Thoracic aorta endothelial cell (primary cell): ENCODE results near the gene EFCAB8. TPM values are rescaled to one million over a fixed set of nuclear protein-coding genes. Genes with fewer than 3 reads are reported as not detected.

Experiments used
- total RNA-seq: library from RNA; depleted of rRNA; stranded (reverse); fragments of >200 nt; gene quantifications from 2 replicates; pipeline ENCODE4 v1.2.3, GENCODE V29; 2012

The EFCAB8 gene, protein sequence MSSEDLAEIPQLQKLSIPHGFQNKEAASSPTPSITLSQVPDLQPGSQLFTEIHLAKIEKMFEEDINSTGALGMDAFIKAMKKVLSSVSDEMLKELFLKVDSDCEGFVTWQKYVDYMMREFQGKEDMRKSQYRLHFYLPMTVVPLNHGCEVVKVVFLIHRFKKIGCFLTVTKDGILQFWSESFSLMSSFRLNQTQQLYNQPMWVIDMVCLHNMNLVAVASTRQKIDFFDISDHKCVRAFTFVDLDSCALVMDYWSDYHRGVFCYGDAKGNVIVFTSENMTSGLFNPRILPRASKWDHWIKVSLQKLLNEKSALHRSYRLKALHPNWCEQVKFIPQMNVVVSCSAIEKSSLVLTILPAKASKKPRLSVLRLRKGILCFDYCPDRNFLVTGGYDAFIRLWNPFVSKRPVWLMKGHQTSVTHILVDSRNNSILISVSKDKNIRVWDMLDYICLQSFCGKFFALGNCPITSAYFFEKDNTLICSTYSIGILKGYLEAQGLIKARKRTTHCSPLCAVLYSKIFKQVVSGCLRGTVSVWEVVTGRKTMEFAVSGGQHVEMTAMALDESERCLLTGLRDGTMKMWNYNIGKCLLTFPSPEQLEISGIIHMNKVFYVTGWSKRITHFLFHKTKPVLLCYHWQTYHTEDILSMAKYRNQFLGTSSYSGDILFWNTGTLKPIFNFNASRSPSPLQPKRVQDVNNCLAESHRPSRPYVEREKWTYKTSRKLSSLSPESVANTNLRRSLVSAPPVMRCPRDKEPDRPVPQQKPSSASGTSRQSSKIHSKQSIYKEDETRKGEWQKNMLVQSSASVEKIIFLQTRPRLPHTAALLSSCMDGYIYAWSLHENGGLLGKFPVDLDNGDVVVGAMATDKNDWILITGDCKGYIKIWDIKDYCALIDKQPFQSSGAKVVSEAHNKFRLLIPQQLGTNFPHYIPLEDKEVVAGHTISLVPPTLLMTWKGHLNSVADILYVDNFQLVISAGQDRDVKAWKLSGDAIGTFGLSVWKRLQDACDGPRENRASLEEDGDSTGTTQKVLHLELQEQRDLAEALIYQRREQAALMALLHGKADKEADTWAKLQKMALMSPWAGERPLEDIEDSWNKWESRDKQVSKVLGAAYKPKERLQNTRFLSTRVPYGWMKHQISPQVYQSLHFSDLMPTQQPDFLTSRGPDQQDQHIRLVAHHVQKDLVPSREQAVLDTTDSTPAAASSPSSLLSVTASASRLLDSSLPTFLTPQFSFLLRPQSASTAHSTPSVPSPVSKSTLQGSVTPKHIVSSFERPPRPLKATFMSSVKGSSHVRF
- total RNA-seq: 0.43 TPM in 1 of 2 replicates, not detected in the other

DNA sequence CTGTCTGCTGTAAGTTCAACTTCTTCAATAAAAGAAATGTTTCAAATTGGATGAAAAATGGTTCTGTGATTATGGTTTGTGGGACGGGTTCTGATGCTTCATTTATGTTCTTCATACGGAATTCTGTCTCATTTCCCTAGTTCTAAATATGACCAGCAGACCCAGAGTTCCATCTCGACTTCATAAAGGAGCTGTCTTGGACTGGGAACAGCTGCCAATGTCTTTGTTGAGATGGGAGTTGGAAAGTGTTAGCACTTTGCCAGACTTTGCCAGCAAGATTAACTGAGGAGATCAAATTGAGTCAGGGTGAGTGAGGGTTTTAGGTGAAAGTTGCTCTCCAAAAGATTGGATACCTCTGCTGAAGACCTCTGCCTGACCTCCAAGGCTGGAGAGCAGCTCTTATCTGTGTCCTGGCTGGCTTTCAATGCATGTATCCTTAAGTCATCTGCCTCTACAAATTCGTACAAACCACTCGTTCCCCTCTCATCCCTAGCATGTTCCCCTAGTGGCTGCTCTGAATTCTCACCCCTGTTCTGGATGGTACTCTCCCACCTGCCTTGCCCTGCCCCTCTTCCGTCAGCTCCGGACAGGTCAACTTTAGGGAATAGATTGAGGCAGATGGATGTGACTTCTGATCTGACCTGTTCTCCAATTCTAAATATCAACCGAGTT, at the start of gene EFCAB8:
Gene EFCAB8, plus strand, starts transcription at position 223 of the 672 bp plus-strand sequence. CDS start 4,870 bp downstream, outside the sequence.

DNA sequence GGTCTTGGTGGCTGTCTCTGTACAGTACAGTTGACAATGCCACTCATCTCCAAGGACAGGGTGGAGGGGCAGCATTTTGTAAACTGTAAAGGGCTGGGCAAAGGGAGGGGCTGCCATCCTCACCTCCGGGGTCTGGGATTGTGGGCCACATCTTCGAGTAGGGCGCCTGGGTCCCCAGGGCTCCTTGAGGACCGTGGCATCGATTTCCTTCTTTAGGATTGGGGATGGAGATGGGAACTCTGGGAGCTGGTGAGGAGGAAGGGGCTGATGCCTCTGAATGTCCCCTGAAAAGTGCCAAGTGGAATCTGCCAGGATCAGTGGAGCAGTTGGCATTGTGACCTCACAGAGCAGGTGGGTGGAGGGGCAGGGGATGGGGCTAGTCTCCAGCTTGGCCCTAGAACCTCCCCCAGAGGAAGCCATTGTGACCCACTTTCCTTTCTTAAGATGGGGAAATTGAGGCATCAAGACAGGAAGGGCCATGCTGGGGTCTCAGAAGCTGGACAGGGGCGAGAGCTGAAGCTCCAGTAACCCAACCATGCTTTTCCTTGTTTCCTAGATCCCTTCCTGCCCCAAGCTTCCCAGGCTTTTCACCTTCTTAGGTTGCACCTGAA, 145.5 kb downstream of the EFCAB8 start, which contains the start of gene SUN5:
Gene SUN5, minus strand, starts transcription at position 293 of the 611 bp plus-strand sequence. Its CDS starts 93 bp downstream, at position 200.

DNA sequence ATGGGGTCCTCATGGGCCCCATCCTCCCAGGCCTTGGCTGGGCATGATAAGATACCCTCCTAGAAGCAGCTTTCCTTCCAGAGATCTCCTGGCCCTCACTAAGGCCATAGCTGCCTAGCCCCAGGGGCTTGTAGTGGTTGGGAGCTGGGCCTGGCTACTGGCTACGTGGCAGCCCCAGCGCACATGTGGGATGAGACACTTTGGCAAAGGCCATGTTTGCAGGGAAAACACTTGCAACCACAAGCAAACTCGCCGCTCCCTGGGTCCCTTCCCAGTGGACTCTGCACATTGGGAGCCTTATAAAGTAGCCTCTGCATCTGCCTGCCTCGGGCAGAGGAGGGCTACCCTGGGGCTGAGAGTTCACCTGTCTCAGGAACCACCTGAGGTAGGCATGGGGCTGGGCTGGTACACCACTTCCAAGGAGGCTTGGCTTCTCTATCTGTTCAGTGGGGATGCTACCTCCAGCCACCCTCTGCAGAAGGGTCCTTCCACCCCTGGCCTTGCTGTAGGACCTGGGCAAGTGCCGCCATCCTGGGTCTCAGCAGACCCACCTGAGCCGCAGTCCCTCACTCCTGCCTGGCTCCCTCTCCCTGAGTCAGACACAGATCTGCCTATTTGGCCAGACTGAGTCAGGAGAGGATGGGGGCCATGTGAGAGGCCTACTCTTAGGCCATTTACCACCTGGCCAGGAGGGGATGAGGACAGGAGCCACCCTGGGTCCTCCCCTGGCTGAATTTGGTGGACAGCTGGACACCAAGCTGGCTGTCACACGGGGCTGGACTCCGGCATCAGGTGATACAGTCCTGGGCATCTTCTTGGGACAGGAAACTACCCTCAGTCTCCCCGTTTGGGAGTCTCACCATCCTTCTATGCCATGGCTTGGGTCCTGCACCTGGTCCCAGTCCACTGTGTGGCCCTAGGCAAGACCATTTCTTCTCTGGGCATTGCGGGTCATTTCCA, 148.9 kb downstream of the EFCAB8 start, which contains the start of gene BPIFB2:
Gene BPIFB2, plus strand, starts transcription at position 329 of the 960 bp plus-strand sequence. CDS start 871 bp downstream, outside the sequence.

Other genes starting within 250 kb of the EFCAB8 start
- gene C20orf203, start 185.0 kb upstream of the EFCAB8 start, total RNA-seq: not detected in 2 replicates
- gene COMMD7, start 115.5 kb upstream of the EFCAB8 start, total RNA-seq: 52.8 and 63.0 TPM in 2 replicates
- 3.9 and 6.2 TPM in 2 replicates for gene DNMT3B, start 96.5 kb upstream of the EFCAB8 start, total RNA-seq
- gene MAPRE1, start 39.0 kb upstream of the EFCAB8 start, total RNA-seq: 166 and 180 TPM in 2 replicates
- not detected in 2 replicates for gene SUN5, start 145.5 kb downstream of the EFCAB8 start, total RNA-seq
- gene BPIFB2, start 148.8 kb downstream of the EFCAB8 start, total RNA-seq: not detected in 2 replicates
- not detected in 2 replicates for gene BPIFB6, start 172.7 kb downstream of the EFCAB8 start, total RNA-seq
- gene BPIFB3, start 195.0 kb downstream of the EFCAB8 start, total RNA-seq: not detected in 2 replicates
- not detected in 2 replicates for gene BPIFB4, start 220.7 kb downstream of the EFCAB8 start, total RNA-seq